GM23338 (cell line): ENCODE measurements around the gene HTRA1. TPM values are rescaled to one million over a fixed set of nuclear protein-coding genes. Genes with fewer than 3 reads are reported as not detected.

Experiments used
- CREB1 ChIP-seq: fragments of 250-450 bp; sonication (Bioruptor Pico); IDR thresholded peaks from 2 replicates; pipeline ENCODE4 v1.5.0; 2020; ENCODE audit warnings: low read depth, mild to moderate bottlenecking, moderate library complexity
- EZH2phosphoT487 ChIP-seq: fragments of 200-600 bp; sonication (generic); IDR thresholded peaks from one replicate; pipeline ENCODE4 v1.8.1; 2018; ENCODE audit warnings: antibody characterized with exemption; ENCODE audit not compliant: unreplicated experiment
- POLR2AphosphoS5 ChIP-seq: IDR thresholded peaks from 2 replicates; pipeline ENCODE4 v1.6.1; 2016; ENCODE audit warnings: antibody characterized with exemption, low read depth
- REST ChIP-seq: IDR thresholded peaks from one replicate; pipeline ENCODE4 v1.6.1; 2018; ENCODE audit warnings: antibody characterized with exemption; ENCODE audit not compliant: unreplicated experiment
- STAT1 ChIP-seq: IDR thresholded peaks from one replicate; pipeline ENCODE4 v1.6.1; 2016; ENCODE audit warnings: antibody characterized with exemption; ENCODE audit not compliant: unreplicated experiment
- ZNF114 ChIP-seq: fragments of 250-450 bp; sonication (Bioruptor Pico); IDR thresholded peaks from 2 replicates; pipeline ENCODE4 v1.5.0; 2020; ENCODE audit warnings: mild to moderate bottlenecking, moderate library complexity
- ZNF462 ChIP-seq: fragments of 250-450 bp; sonication (Bioruptor Pico); IDR thresholded peaks from 2 replicates; pipeline ENCODE4 v1.5.0; 2020; ENCODE audit warnings: mild to moderate bottlenecking, moderate library complexity
- polyA plus RNA-seq: library from polyadenylated mRNA; unstranded; fragments of >200 nt; fragmentation: Nextera tagmentation; extraction: Ambion mirVana; gene quantifications from 2 replicates; pipeline ENCODE4 v1.2.1, GENCODE V29; 2016
- total RNA-seq: library from RNA; depleted of rRNA; stranded (reverse); fragments of >200 nt; shearing (Covaris generic); gene quantifications from 2 replicates; pipeline ENCODE4 v1.2.3, GENCODE V29; 2014

Gene HTRA1
- total and polyA plus RNA-seq, 2 experiments from 2014 or later = 8.1 to 16.1 TPM

- no peak for TF ChIP-seq REST
- no peak for TF ChIP-seq ZNF114 (CRISPR knock-in tag)
- TF ChIP-seq POLR2AphosphoS5 = no peak
- no peak for TF ChIP-seq ZNF462
- no peak for TF ChIP-seq CREB1
- no peak for TF ChIP-seq EZH2phosphoT487
- no peak for TF ChIP-seq STAT1
Observed at GRCh38 chr10:122471531-122472177, 10.3 kb downstream of the HTRA1 start (continued).
